GM18519 (cell line): ENCODE results near the gene RPGRIP1L.

Experiments
- ATAC-seq: cut with Tn5 transposase; IDR thresholded peaks from one replicate; pipeline ENCODE4 v1.9.1; 2021; ENCODE audit warnings: mild to moderate bottlenecking, moderate library complexity; ENCODE audit not compliant: unreplicated experiment, low FRiP score

RPGRIP1L gene

GRCh38 chr16:53664724-53665345 lies 38.8 kb downstream of the RPGRIP1L start:
- peak; percentile 53 for ATAC-seq

- ATAC-seq, result no peak
These were observed 41.6 kb downstream of the RPGRIP1L start for GRCh38 chr16:53662072-53662471.

GRCh38 chr16:53654946-53655345 lies 48.7 kb downstream of the RPGRIP1L start:
- ATAC-seq, result no peak

- ATAC-seq, result no peak
These were observed 52.3 kb downstream of the RPGRIP1L start for GRCh38 chr16:53651357-53651756.

- no peak for ATAC-seq
These were observed 57.2 kb downstream of the RPGRIP1L start for GRCh38 chr16:53646506-53646905.

- ATAC-seq, result no peak
These were observed 60.2 kb downstream of the RPGRIP1L start for GRCh38 chr16:53643474-53643873.

GRCh38 chr16:53642094-53642493 lies 61.6 kb downstream of the RPGRIP1L start:
- no peak for ATAC-seq

GRCh38 chr16:53636978-53637377 lies 66.7 kb downstream of the RPGRIP1L start:
- no peak for ATAC-seq

- ATAC-seq, result no peak
These were observed 71.1 kb downstream of the RPGRIP1L start for GRCh38 chr16:53632526-53632925.

GRCh38 chr16:53631236-53632025 lies 72.2 kb downstream of the RPGRIP1L start:
- no peak for ATAC-seq

- no peak for ATAC-seq
These were observed 73.9 kb downstream of the RPGRIP1L start for GRCh38 chr16:53629607-53630312.

- ATAC-seq, result no peak
These were observed 74.5 kb downstream of the RPGRIP1L start for GRCh38 chr16:53629151-53629550.

- no peak for ATAC-seq
These were observed 76.8 kb downstream of the RPGRIP1L start for GRCh38 chr16:53626811-53627210.

- ATAC-seq, result no peak
These were observed 77.5 kb downstream of the RPGRIP1L start for GRCh38 chr16:53626161-53626560.

GRCh38 chr16:53625221-53625620 lies 78.4 kb downstream of the RPGRIP1L start:
- ATAC-seq, result no peak

GRCh38 chr16:53622315-53622714 lies 81.3 kb downstream of the RPGRIP1L start:
- ATAC-seq, result no peak

- no peak for ATAC-seq
These were observed 83.2 kb downstream of the RPGRIP1L start for GRCh38 chr16:53620476-53620875.

GRCh38 chr16:53619235-53619634 lies 84.4 kb downstream of the RPGRIP1L start:
- ATAC-seq, result no peak

GRCh38 chr16:53614346-53614745 lies 89.3 kb downstream of the RPGRIP1L start:
- no peak for ATAC-seq

GRCh38 chr16:53612003-53612402 lies 91.7 kb downstream of the RPGRIP1L start:
- no peak for ATAC-seq

- ATAC-seq, result no peak
These were observed 92.4 kb downstream of the RPGRIP1L start for GRCh38 chr16:53611179-53611696.
